ENCODE results near the gene IFT122.
"Not testable (repeated sequence)": the region's sequence is repeated elsewhere in the genome, so short reads cannot be mapped to it uniquely, and the experiment has no call there.

The IFT122 gene, protein sequence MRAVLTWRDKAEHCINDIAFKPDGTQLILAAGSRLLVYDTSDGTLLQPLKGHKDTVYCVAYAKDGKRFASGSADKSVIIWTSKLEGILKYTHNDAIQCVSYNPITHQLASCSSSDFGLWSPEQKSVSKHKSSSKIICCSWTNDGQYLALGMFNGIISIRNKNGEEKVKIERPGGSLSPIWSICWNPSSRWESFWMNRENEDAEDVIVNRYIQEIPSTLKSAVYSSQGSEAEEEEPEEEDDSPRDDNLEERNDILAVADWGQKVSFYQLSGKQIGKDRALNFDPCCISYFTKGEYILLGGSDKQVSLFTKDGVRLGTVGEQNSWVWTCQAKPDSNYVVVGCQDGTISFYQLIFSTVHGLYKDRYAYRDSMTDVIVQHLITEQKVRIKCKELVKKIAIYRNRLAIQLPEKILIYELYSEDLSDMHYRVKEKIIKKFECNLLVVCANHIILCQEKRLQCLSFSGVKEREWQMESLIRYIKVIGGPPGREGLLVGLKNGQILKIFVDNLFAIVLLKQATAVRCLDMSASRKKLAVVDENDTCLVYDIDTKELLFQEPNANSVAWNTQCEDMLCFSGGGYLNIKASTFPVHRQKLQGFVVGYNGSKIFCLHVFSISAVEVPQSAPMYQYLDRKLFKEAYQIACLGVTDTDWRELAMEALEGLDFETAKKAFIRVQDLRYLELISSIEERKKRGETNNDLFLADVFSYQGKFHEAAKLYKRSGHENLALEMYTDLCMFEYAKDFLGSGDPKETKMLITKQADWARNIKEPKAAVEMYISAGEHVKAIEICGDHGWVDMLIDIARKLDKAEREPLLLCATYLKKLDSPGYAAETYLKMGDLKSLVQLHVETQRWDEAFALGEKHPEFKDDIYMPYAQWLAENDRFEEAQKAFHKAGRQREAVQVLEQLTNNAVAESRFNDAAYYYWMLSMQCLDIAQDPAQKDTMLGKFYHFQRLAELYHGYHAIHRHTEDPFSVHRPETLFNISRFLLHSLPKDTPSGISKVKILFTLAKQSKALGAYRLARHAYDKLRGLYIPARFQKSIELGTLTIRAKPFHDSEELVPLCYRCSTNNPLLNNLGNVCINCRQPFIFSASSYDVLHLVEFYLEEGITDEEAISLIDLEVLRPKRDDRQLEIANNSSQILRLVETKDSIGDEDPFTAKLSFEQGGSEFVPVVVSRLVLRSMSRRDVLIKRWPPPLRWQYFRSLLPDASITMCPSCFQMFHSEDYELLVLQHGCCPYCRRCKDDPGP

GRCh38 chr3:129439817-129440617 is at the start of gene IFT122, which contains the start of gene MBD4:
TSS of gene IFT122 (plus strand) at chr3:129440224. CDS start at chr3:129440331, 107 bp downstream.
TSS of gene MBD4 (minus strand) at chr3:129439948. CDS start at chr3:129439833, 115 bp downstream.
- DNase-seq, result peak; percentile 81 to 98 (median 96)

GRCh38 chr3:129391583-129391982 is 48.4 kb upstream of the IFT122 start:
- peak in 1 of 56 donors; percentile 2 for DNase-seq

DNA sequence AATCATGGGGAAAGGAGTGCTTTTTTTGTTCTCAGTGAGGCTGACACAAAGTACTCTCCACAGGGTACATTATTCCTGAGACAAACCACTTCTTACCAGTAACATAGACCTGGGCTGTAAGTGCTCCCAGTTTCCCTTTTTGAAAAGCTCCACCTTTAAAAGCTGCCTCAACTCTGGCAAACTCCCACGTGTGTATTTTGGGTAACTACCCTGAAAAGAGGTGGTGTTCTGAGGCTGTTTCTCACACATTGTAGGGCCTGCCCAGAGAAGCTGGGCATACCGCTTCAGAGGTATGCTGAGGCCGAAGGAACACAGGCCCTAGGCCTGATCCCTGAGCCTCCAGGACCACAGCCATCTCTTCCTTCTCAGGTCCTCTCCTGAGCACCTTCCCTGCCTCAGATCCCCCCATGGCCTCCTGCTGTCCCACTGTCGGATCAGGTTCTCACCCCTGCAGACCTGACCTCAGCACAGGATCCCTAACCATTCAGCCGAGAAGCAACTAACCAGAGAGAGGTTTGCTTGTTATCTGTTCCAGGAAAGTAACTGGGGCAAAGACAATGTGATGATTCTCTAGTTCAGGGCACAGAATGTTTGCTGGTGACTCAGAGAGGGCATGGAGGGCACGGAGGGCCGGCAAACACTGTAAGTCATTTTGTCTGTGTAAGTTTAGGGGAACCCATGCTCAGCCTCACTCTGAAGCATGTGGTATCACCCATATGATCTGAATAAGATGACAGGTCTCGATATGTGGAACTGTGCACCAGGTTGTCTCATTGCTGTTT is 47.7 kb upstream of the IFT122 start:
- peak in 2 of 56 donors; percentile 5 to 6 for DNase-seq

DNA sequence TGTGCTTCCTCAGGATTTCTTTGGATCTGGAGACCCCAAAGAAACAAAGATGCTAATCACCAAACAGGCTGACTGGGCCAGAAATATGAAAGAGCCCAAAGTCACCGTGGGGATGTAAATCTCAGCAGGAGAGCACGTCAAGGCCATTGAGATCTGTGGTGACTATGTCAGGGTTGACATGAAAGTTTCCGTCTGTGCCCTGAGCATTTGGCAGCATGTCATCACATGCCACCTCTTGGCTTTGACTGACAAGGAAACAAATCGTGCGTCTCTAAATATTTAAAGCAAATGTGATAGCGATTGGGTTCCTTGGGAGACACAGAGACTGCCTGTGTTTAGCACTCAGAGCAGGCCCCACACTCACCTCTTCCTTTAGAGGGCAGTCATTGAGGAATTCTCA is 46.8 kb upstream of the IFT122 start:
- no peak for DNase-seq

GRCh38 chr3:129393760-129394564 is 46.1 kb upstream of the IFT122 start:
- not testable (repeated sequence) for DNase-seq

DNA sequence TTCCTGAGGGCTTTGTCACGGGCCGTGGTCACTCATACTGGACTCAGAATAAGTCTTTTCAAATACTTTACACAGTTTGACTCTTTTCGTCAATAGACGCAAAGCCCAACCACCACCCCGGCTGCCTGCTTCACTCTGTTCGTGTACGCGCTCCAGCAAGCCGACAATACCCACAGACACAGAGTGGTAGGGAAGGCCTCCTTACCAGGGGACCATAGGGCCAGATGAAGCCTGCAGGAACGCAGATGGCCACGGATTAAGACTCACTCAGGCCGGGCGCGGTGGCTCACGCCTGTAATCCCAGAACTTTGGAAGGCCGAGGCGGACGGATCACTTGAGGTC is 41.2 kb upstream of the IFT122 start:
- peak in 1 of 56 donors; percentile 7 for DNase-seq

GRCh38 chr3:129399145-129399894 is 40.7 kb upstream of the IFT122 start:
- DNase-seq, result peak in 55 of 56 donors; percentile 19 to 91 (median 77)

- DNase-seq, result peak in 1 of 56 donors; percentile 13
Measured at GRCh38 chr3:129399895-129400357, 40.1 kb upstream of the IFT122 start.

- no peak for DNase-seq
Measured at GRCh38 chr3:129402210-129402609, 37.8 kb upstream of the IFT122 start.

DNA sequence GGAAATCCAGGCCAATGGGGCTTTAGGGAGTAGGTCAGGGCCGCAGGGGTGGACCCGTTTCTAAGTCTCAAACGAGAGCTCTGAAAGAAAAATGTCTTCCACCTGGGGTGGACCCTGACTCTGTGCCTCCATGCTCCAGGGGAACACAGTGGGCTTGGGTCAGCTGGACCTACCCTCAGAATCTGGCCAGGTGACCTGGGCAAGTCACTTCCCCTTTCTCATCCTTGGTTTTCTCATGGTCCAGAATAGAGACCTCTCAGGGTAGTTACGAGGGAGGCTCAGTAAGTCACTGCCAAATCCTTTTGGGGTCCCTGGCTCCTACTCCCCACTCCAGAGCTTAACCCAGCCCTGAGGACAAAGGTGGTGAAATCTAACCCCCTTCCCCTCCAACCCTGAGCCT is 37.4 kb upstream of the IFT122 start:
- DNase-seq, result no peak

- peak in 16 of 56 donors; percentile 7 to 51 (median 23) for DNase-seq
Measured at GRCh38 chr3:129403450-129403849, 36.6 kb upstream of the IFT122 start.

- no peak for DNase-seq
Measured at GRCh38 chr3:129404130-129404529, 35.9 kb upstream of the IFT122 start.

- DNase-seq, result no peak
Measured at GRCh38 chr3:129404610-129405009, 35.4 kb upstream of the IFT122 start.

DNA sequence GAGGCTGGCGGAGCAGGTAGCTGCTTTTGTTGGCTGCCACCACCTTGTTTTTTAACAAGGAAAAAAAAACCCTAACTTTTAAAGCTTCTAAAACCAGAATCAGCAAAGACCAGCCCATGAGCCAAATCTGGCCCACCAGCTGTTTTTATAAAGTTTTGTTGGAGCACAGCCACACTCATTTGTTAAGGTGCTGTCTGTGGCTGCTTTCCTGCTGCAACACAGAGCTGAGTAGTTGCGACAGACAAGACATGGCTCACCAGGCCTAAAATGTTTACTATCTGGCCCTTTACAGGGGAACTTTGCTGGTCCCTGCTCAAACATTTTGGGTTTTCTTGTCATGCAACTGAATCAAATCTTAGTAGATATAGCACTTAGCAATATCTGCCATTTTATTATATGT is 30.5 kb upstream of the IFT122 start:
- no peak for DNase-seq

GRCh38 chr3:129410971-129411370 is 29.1 kb upstream of the IFT122 start:
- DNase-seq, result no peak

DNA sequence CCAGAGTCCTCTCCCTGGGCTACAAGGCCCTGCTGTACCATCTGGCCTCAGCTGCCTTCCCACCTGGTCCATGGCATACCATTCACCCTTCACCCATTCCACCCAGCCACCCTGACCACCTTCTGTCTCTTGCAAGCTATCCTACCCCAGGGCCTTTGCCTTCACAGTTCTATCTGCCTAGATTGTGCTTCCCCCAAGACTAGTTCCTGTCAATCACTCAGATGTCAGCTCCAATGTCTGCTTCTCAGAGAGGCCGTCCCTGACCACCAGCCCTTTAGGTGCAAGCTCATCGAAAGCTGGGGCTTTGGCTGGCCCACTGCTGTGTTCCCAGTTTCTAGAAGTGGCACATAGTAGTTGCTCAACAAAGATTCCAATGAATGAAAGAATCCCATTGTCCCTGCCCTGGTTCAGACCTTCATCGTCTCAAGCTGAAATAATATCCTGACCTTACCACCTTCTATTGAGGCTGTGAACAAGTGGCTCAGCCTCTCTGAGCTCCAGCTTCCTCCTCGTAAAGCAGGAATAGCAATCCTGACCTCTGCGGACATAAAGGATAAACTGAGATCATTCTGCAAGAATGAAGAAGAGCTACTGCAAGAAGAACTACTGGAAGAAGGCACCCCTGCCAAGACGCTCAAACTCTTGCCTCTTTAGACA is 27.4 kb upstream of the IFT122 start:
- DNase-seq, result no peak

DNA sequence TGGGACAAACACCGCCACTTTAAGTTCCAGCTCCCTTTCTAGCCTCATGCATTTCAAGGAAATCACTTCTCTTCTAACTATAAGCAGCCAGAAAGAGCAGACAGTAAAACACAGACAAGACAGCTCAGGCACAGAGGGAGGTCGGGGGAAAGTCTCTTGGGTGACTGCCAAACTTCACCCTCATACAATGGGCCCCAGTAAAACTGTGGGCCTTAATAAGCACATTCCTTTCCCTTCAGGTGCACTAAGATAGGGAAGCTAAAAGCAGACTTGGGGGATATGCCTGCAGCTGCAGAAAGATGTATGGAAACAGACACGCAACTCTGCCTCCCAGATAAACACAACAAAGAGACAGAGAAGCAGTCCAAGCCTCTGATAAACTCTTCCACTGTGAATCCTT is 26.8 kb upstream of the IFT122 start:
- DNase-seq, result not testable (repeated sequence)
